GM18867 (cell line): ENCODE results near the gene RCSD1.
"Not testable (repeated sequence)": the region's sequence is repeated elsewhere in the genome, so short reads cannot be mapped to it uniquely, and the experiment has no call there.

Source experiments
- ATAC-seq: cut with Tn5 transposase; IDR thresholded peaks from one replicate; pipeline ENCODE4 v1.9.1; 2021; ENCODE audit warnings: mild to moderate bottlenecking, moderate library complexity; ENCODE audit not compliant: unreplicated experiment

The RCSD1 gene

GRCh38 chr1:167734841-167735240 lies 104.8 kb downstream of the RCSD1 start:
- no peak for ATAC-seq

GRCh38 chr1:167737169-167737568 lies 107.1 kb downstream of the RCSD1 start:
- ATAC-seq = no peak

- no peak for ATAC-seq
These were observed 108.1 kb downstream of the RCSD1 start for GRCh38 chr1:167738158-167738557.

GRCh38 chr1:167739752-167740151 lies 109.7 kb downstream of the RCSD1 start:
- no peak for ATAC-seq

GRCh38 chr1:167741103-167741502 lies 111.1 kb downstream of the RCSD1 start:
- not testable (repeated sequence) for ATAC-seq

GRCh38 chr1:167742392-167743057 lies 112.5 kb downstream of the RCSD1 start:
- not testable (repeated sequence) for ATAC-seq

- no peak for ATAC-seq
These were observed 114.9 kb downstream of the RCSD1 start for GRCh38 chr1:167744901-167745300.

- no peak for ATAC-seq
These were observed 116.1 kb downstream of the RCSD1 start for GRCh38 chr1:167746013-167746672.

GRCh38 chr1:167746988-167747655 lies 117.1 kb downstream of the RCSD1 start:
- ATAC-seq = no peak

- no peak for ATAC-seq
These were observed 118.0 kb downstream of the RCSD1 start for GRCh38 chr1:167747988-167748387.

- ATAC-seq = no peak
These were observed 118.9 kb downstream of the RCSD1 start for GRCh38 chr1:167748906-167749305.

GRCh38 chr1:167749741-167750140 lies 119.7 kb downstream of the RCSD1 start:
- ATAC-seq = no peak

- no peak for ATAC-seq
These were observed 120.6 kb downstream of the RCSD1 start for GRCh38 chr1:167750641-167751040.

- ATAC-seq = no peak
These were observed 121.6 kb downstream of the RCSD1 start for GRCh38 chr1:167751676-167752075.

- no peak for ATAC-seq
These were observed 122.4 kb downstream of the RCSD1 start for GRCh38 chr1:167752219-167752985.

GRCh38 chr1:167755654-167756053 lies 125.6 kb downstream of the RCSD1 start:
- no peak for ATAC-seq
